Activated naive CD4-positive, alpha-beta T cell treated with anti-CD3 and anti-CD28 coated beads for 36 hours (primary cell): Measurements from ENCODE around the gene SAA4. TPM values are rescaled to one million over a fixed set of nuclear protein-coding genes. Genes with fewer than 3 reads are reported as not detected.

Experiments used
- CTCF ChIA-PET: fragments of 350-600 bp; sonication (Branson Sonifier 250); formaldehyde crosslinking; loops from one replicate; lab custom pipeline; 2021; ENCODE audit warnings: antibody characterized with exemption; lab: Charles Lee
- DNase-seq: peaks from one replicate; pipeline ENCODE4 v3.0.0-alpha.2; 2020
- H3K27ac Mint-ChIP-seq: one replicate; pipeline ENCODE4 v1.8.0; 2021; ENCODE audit warnings: mild to moderate bottlenecking, mixed read lengths
- H3K27me3 Mint-ChIP-seq: one replicate; pipeline ENCODE4 v1.8.0; 2021; ENCODE audit warnings: low read depth, mixed read lengths
- H3K36me3 Mint-ChIP-seq: one replicate; pipeline ENCODE4 v1.8.0; 2021; ENCODE audit warnings: low read depth, mixed read lengths
- H3K4me1 Mint-ChIP-seq: one replicate; pipeline ENCODE4 v1.8.0; 2021; ENCODE audit warnings: low read depth, mixed read lengths
- H3K4me3 Mint-ChIP-seq: one replicate; pipeline ENCODE4 v1.8.0; 2021; ENCODE audit warnings: mild to moderate bottlenecking, moderate library complexity, mixed read lengths
- H3K9me3 Mint-ChIP-seq: one replicate; pipeline ENCODE4 v1.8.0; 2021; ENCODE audit warnings: mixed read lengths
- intact Hi-C: fragments of 100-400 bp; cut with micrococcal nuclease; formaldehyde crosslinking; loops from one replicate; pipeline ENCODE4 v1.15.1; 2023
- total RNA-seq, 2 experiments: library from RNA; stranded (reverse); gene quantifications; one replicate each; pipeline ENCODE4 v1.2.3, GENCODE V29; 2021

Gene SAA4
- total RNA-seq, 2 experiments from 2014 or later = not detected

GRCh38 chr11:18239655-18240054 lies 3.1 kb upstream of the SAA4 start:
- no peak for DNase-seq
- peaks cover 8% of the 10 kb centered on the region for H3K27me3 Mint-ChIP-seq
- no peaks in the 10 kb centered on the region for H3K9me3 Mint-ChIP-seq
- H3K27ac Mint-ChIP-seq = no peak overlapping the region
- no peaks in the 10 kb centered on the region for H3K36me3 Mint-ChIP-seq
- no peaks in the 10 kb centered on the region for H3K4me1 Mint-ChIP-seq
- CTCF ChIA-PET = interaction anchor here (1.0 kb wide), 1 partner anchor 124 kb away, joined by 5 read pairs; no protein-coding TSS in a partner anchor
- no peak overlapping the region for H3K4me3 Mint-ChIP-seq
- intact Hi-C loops = loop anchor here (5.0 to 10.0 kb wide), 4 partner anchors 67 to 303 kb away; partner anchors contain the start of gene MRGPRX4

GRCh38 chr11:18235394-18236334 lies 938 bp downstream of the SAA4 start:
- Mint-ChIP-seq H3K4me1 (no peaks in the 10 kb centered on the region), H3K9me3 (no peaks in the 10 kb centered on the region), H3K27me3 (peaks cover 13% of the 10 kb centered on the region), H3K27ac (no peak overlapping the region), H3K36me3 (no peaks in the 10 kb centered on the region), H3K4me3 (no peak overlapping the region)
- CTCF ChIA-PET = interaction anchor here (0.6 to 2.0 kb wide), 2 partner anchors 8 to 400 kb away, joined by 3 to 7 read pairs; no protein-coding TSS in a partner anchor
- intact Hi-C loops = no loop called here
- no peak for DNase-seq

- Mint-ChIP-seq H3K27ac (no peak overlapping the region), H3K36me3 (no peaks in the 10 kb centered on the region), H3K9me3 (no peaks in the 10 kb centered on the region), H3K4me1 (no peaks in the 10 kb centered on the region), H3K4me3 (no peak overlapping the region), H3K27me3 (peaks cover 8% of the 10 kb centered on the region)
- intact Hi-C loops = no loop called here
- CTCF ChIA-PET = interaction anchor here (2.0 kb wide), 1 partner anchor 10 kb away, joined by 7 read pairs; no protein-coding TSS in a partner anchor
- no peak for DNase-seq
Observed at GRCh38 chr11:18233912-18234311, 2.7 kb downstream of the SAA4 start.

GRCh38 chr11:18230859-18231258 lies 5.7 kb downstream of the SAA4 start:
- no peak for DNase-seq
- H3K9me3 Mint-ChIP-seq = no peaks in the 10 kb centered on the region
- no peaks in the 10 kb centered on the region for H3K4me1 Mint-ChIP-seq
- no peaks in the 10 kb centered on the region for H3K36me3 Mint-ChIP-seq
- H3K27me3 Mint-ChIP-seq = peaks cover 5% of the 10 kb centered on the region
- no peak overlapping the region for H3K27ac Mint-ChIP-seq
- intact Hi-C loops = no loop called here
- CTCF ChIA-PET = interaction anchor here (1.3 kb wide), 1 partner anchor 13 kb away, joined by 4 read pairs; no protein-coding TSS in a partner anchor
- H3K4me3 Mint-ChIP-seq = no peak overlapping the region

GRCh38 chr11:18229501-18229900 lies 7.1 kb downstream of the SAA4 start:
- Mint-ChIP-seq H3K27ac (no peak overlapping the region), H3K9me3 (no peaks in the 10 kb centered on the region), H3K36me3 (no peaks in the 10 kb centered on the region), H3K4me1 (no peaks in the 10 kb centered on the region), H3K4me3 (no peak overlapping the region), H3K27me3 (peaks cover 7% of the 10 kb centered on the region)
- CTCF ChIA-PET = no interaction called here
- intact Hi-C loops = no loop called here
- no peak for DNase-seq

GRCh38 chr11:18225913-18226312 lies 10.7 kb downstream of the SAA4 start:
- Mint-ChIP-seq H3K4me3 (no peak overlapping the region), H3K4me1 (no peaks in the 10 kb centered on the region), H3K36me3 (no peaks in the 10 kb centered on the region), H3K27ac (no peak overlapping the region), H3K9me3 (no peaks in the 10 kb centered on the region), H3K27me3 (peaks cover 2% of the 10 kb centered on the region)
- CTCF ChIA-PET = interaction anchor here (0.5 to 1.4 kb wide), 3 partner anchors 11 to 55 kb away, joined by 3 to 4 read pairs (median 3); no protein-coding TSS in a partner anchor
- intact Hi-C loops = no loop called here
- no peak for DNase-seq

GRCh38 chr11:18223591-18224387 lies 12.8 kb downstream of the SAA4 start:
- no peaks in the 10 kb centered on the region for H3K36me3 Mint-ChIP-seq
- H3K27me3 Mint-ChIP-seq = peaks cover 2% of the 10 kb centered on the region
- H3K4me1 Mint-ChIP-seq = no peaks in the 10 kb centered on the region
- no peak for DNase-seq
- no peaks in the 10 kb centered on the region for H3K9me3 Mint-ChIP-seq
- H3K4me3 Mint-ChIP-seq = no peak overlapping the region
- CTCF ChIA-PET = no interaction called here
- intact Hi-C loops = no loop called here
- no peak overlapping the region for H3K27ac Mint-ChIP-seq

GRCh38 chr11:18222814-18223421 lies 13.7 kb downstream of the SAA4 start:
- CTCF ChIA-PET = no interaction called here
- intact Hi-C loops = no loop called here
- H3K36me3 Mint-ChIP-seq = no peaks in the 10 kb centered on the region
- H3K27ac Mint-ChIP-seq = no peak overlapping the region
- no peaks in the 10 kb centered on the region for H3K9me3 Mint-ChIP-seq
- H3K27me3 Mint-ChIP-seq = peaks cover 2% of the 10 kb centered on the region
- H3K4me3 Mint-ChIP-seq = no peak overlapping the region
- no peak for DNase-seq
- H3K4me1 Mint-ChIP-seq = no peaks in the 10 kb centered on the region

GRCh38 chr11:18221274-18221876 lies 15.2 kb downstream of the SAA4 start:
- no peaks in the 10 kb centered on the region for H3K36me3 Mint-ChIP-seq
- H3K4me3 Mint-ChIP-seq = no peak overlapping the region
- CTCF ChIA-PET = interaction anchor here (0.7 kb wide), 1 partner anchor 39 kb away, joined by 3 read pairs; no protein-coding TSS in a partner anchor
- H3K27ac Mint-ChIP-seq = no peak overlapping the region
- intact Hi-C loops = no loop called here
- no peak for DNase-seq
- no peaks in the 10 kb centered on the region for H3K4me1 Mint-ChIP-seq
- no peaks in the 10 kb centered on the region for H3K9me3 Mint-ChIP-seq
- peaks cover 2% of the 10 kb centered on the region for H3K27me3 Mint-ChIP-seq

GRCh38 chr11:18209058-18209457 lies 27.5 kb downstream of the SAA4 start:
- CTCF ChIA-PET = no interaction called here
- H3K4me3 Mint-ChIP-seq = no peak overlapping the region
- no peaks in the 10 kb centered on the region for H3K9me3 Mint-ChIP-seq
- H3K27ac Mint-ChIP-seq = no peak overlapping the region
- H3K4me1 Mint-ChIP-seq = no peaks in the 10 kb centered on the region
- peaks cover 52% of the 10 kb centered on the region for H3K27me3 Mint-ChIP-seq
- no peaks in the 10 kb centered on the region for H3K36me3 Mint-ChIP-seq
- no peak for DNase-seq
- intact Hi-C loops = no loop called here

GRCh38 chr11:18204771-18205170 lies 31.8 kb downstream of the SAA4 start:
- Mint-ChIP-seq H3K27ac (no peak overlapping the region), H3K27me3 (peaks cover 47% of the 10 kb centered on the region), H3K36me3 (no peaks in the 10 kb centered on the region), H3K4me1 (no peaks in the 10 kb centered on the region), H3K4me3 (no peak overlapping the region), H3K9me3 (no peaks in the 10 kb centered on the region)
- intact Hi-C loops = loop anchor here (1.0 kb wide), 1 partner anchor 89 kb away; no protein-coding TSS in a partner anchor
- CTCF ChIA-PET = interaction anchor here (0.9 to 1.8 kb wide), 5 partner anchors 8 to 96 kb away, joined by 3 to 6 read pairs (median 5); no protein-coding TSS in a partner anchor
- no peak for DNase-seq
